IMR-90 (cell line): Measurements from ENCODE around the gene SLC37A4. TPM values are rescaled to one million over a fixed set of nuclear protein-coding genes. Genes with fewer than 3 reads are reported as not detected.

Experiments used
- ATAC-seq: fragments of 200-7000 bp; cut with Tn5 transposase; 2 replicates; pipeline ENCODE4 v1.9.1; 2020; ENCODE audit warnings: low read depth, mild to moderate bottlenecking, moderate library complexity
- BruUV-seq: library from RNA; stranded (reverse); fragments of 400-500 nt; replicated peaks from 2 replicates; lab custom pipeline; 2021; lab: Mats Ljungman, UMichigan
- CTCF ChIA-PET: fragments of 300-600 bp; formaldehyde crosslinking; extraction: SDS; loops from one replicate; lab custom pipeline; 2021; ENCODE audit warnings: antibody characterized with exemption; lab: Yijun Ruan, JAX
- POLR2A ChIA-PET: fragments of 300-600 bp; sonication (Branson Sonifier 250); formaldehyde crosslinking; loops from one replicate; lab custom pipeline; 2022; ENCODE audit warnings: antibody characterized with exemption; ENCODE audit not compliant: unreplicated experiment; lab: Charles Lee
- DNase-seq: peaks from one replicate; pipeline ENCODE4 v3.0.0; 2013
- H2AFZ ChIP-seq: replicated peaks from 2 replicates; pipeline ENCODE3; 2013; ENCODE audit warnings: low read length, mild to moderate bottlenecking; ENCODE audit not compliant: poor library complexity
- H2AK5ac ChIP-seq: 2 replicates; pipeline ENCODE4 v1.6.1; 2013; ENCODE audit warnings: low read depth, low read length, inconsistent platforms
- H2AK9ac ChIP-seq: replicated peaks from 2 replicates; pipeline ENCODE3; 2013; ENCODE audit warnings: mild to moderate bottlenecking, low read depth, low read length, moderate library complexity; ENCODE audit not compliant: poor library complexity
- H2BK120ac ChIP-seq: 2 replicates; pipeline ENCODE4 v1.6.1; 2013; ENCODE audit warnings: low read depth, low read length, inconsistent platforms
- H2BK15ac ChIP-seq: 3 replicates; pipeline ENCODE4 v1.6.1; 2013; ENCODE audit warnings: low read depth, low read length, inconsistent platforms
- H2BK20ac ChIP-seq: 2 replicates; pipeline ENCODE4 v1.6.1; 2013; ENCODE audit warnings: low read depth, mild to moderate bottlenecking, inconsistent platforms, low read length, moderate library complexity
- H2BK5ac ChIP-seq: 2 replicates; pipeline ENCODE4 v1.6.1; 2013; ENCODE audit warnings: mild to moderate bottlenecking, low read depth, low read length, inconsistent platforms; ENCODE audit not compliant: poor library complexity, severe bottlenecking
- H3K14ac ChIP-seq: replicated peaks from 2 replicates; pipeline ENCODE4 v1.6.1; 2013; ENCODE audit warnings: low read depth, low read length, inconsistent platforms
- H3K18ac ChIP-seq: 2 replicates; pipeline ENCODE4 v1.6.1; 2013; ENCODE audit warnings: low read depth, low read length, control low read depth
- H3K23ac ChIP-seq: 2 replicates; pipeline ENCODE4 v1.6.1; 2013; ENCODE audit warnings: low read depth, low read length, inconsistent platforms
- H3K27ac ChIP-seq: 2 replicates; pipeline ENCODE4 v1.5.1; 2013; ENCODE audit warnings: mild to moderate bottlenecking, control low read depth, low read length; ENCODE audit not compliant: insufficient read depth
- H3K27me3 ChIP-seq: 2 replicates; pipeline ENCODE4 v1.6.1; 2013; ENCODE audit warnings: low read length; ENCODE audit not compliant: control insufficient read depth, insufficient read depth
- H3K36me3 ChIP-seq: 2 replicates; pipeline ENCODE4 v1.6.1; 2013; ENCODE audit warnings: low read length, mixed read lengths; ENCODE audit not compliant: control insufficient read depth, insufficient read depth
- H3K4ac ChIP-seq: 2 replicates; pipeline ENCODE4 v1.6.1; 2013; ENCODE audit warnings: low read depth, low read length, inconsistent platforms
- H3K4me1 ChIP-seq: 2 replicates; pipeline ENCODE4 v1.6.1; 2013; ENCODE audit warnings: low read length, mixed read lengths; ENCODE audit not compliant: control insufficient read depth, insufficient read depth
- H3K4me2 ChIP-seq: 2 replicates; pipeline ENCODE4 v1.6.1; 2013; ENCODE audit warnings: low read depth, mild to moderate bottlenecking, control low read depth, low read length, moderate library complexity
- H3K4me3 ChIP-seq: 2 replicates; pipeline ENCODE4 v1.5.1; 2013; ENCODE audit warnings: low read depth, mild to moderate bottlenecking, control low read depth, low read length, moderate library complexity; ENCODE audit not compliant: insufficient read depth
- H3K56ac ChIP-seq: 2 replicates; pipeline ENCODE4 v1.6.1; 2013; ENCODE audit warnings: low read length, inconsistent platforms; ENCODE audit not compliant: insufficient read depth; ENCODE audit errors: extremely low read depth
- H3K79me1 ChIP-seq, 2 experiments: 2 replicates each; pipeline ENCODE4 v1.6.1; 2013; ENCODE audit warnings: low read length in 2 of 2, inconsistent platforms in 1 of 2, low read depth in 1 of 2
- H3K9ac ChIP-seq: 2 replicates; pipeline ENCODE4 v1.6.1; 2013; ENCODE audit warnings: low read depth, low read length, control low read depth
- H3K9me1 ChIP-seq: 2 replicates; pipeline ENCODE4 v1.6.1; 2013; ENCODE audit warnings: low read length, inconsistent platforms; ENCODE audit not compliant: insufficient read depth
- H3K9me3 ChIP-seq: 2 replicates; pipeline ENCODE4 v1.6.1; 2013; ENCODE audit warnings: low read length; ENCODE audit not compliant: control insufficient read depth, insufficient read depth
- H4K20me1 ChIP-seq: 2 replicates; pipeline ENCODE4 v1.6.1; 2013; ENCODE audit warnings: low read length, inconsistent platforms; ENCODE audit not compliant: insufficient read depth
- H4K5ac ChIP-seq: 2 replicates; pipeline ENCODE4 v1.6.1; 2013; ENCODE audit warnings: mild to moderate bottlenecking, low read depth, low read length, control low read depth
- H4K8ac ChIP-seq, 2 experiments: 2 replicates each; pipeline ENCODE4 v1.6.1; 2013; ENCODE audit warnings: low read depth in 2 of 2, low read length in 2 of 2, control low read depth in 1 of 2, inconsistent platforms in 1 of 2
- H4K91ac ChIP-seq: 2 replicates; pipeline ENCODE4 v1.6.1; 2013; ENCODE audit warnings: low read depth, low read length, inconsistent platforms; ENCODE audit not compliant: insufficient read depth
- BHLHE40 ChIP-seq: fragments of 150-350 bp; IDR thresholded peaks from 2 replicates; pipeline ENCODE4 v1.6.1; 2016; ENCODE audit warnings: mild to moderate bottlenecking, low read depth, low read length
- CEBPB ChIP-seq: IDR thresholded peaks from 2 replicates; pipeline ENCODE4 v1.6.1; 2012; ENCODE audit warnings: low read depth, low read length, improper control_type of control experiment
- CHD1 ChIP-seq: IDR thresholded peaks from 2 replicates; pipeline ENCODE4 v1.6.1; 2012; ENCODE audit warnings: low read depth, low read length, improper control_type of control experiment
- CTCF ChIP-seq: conservative IDR thresholded peaks from 2 replicates; pipeline ENCODE4 v1.5.1; 2012; ENCODE audit warnings: mild to moderate bottlenecking, low read depth, low read length, improper control_type of control experiment
- ELK1 ChIP-seq: fragments of 150-350 bp; IDR thresholded peaks from 2 replicates; pipeline ENCODE4 v1.6.1; 2016; ENCODE audit warnings: low read depth, mild to moderate bottlenecking, low read length, moderate library complexity, borderline replicate concordance
- MAZ ChIP-seq: IDR thresholded peaks from 2 replicates; pipeline ENCODE4 v1.6.1; 2012; ENCODE audit warnings: low read depth, mild to moderate bottlenecking, low read length, improper control_type of control experiment, moderate library complexity, borderline replicate concordance
- NFE2L2 ChIP-seq: fragments of 150-350 bp; IDR thresholded peaks from 2 replicates; pipeline ENCODE4 v1.6.1; 2016; ENCODE audit warnings: low read depth, mild to moderate bottlenecking, low read length
- RAD21 ChIP-seq: IDR thresholded peaks from 2 replicates; pipeline ENCODE4 v1.6.1; 2012; ENCODE audit warnings: low read length, improper control_type of control experiment
- RFX5 ChIP-seq: IDR thresholded peaks from 2 replicates; pipeline ENCODE4 v1.8.0; 2012; ENCODE audit warnings: low read depth, mild to moderate bottlenecking, low read length, moderate library complexity
- USF2 ChIP-seq: fragments of 150-350 bp; IDR thresholded peaks from 2 replicates; pipeline ENCODE4 v1.6.1; 2017; ENCODE audit warnings: mild to moderate bottlenecking, antibody characterized with exemption, low read length, low read depth
- WGBS, 2 experiments: methylation state at CpG; one replicate each; pipeline versions ENCODE4 v1.1.5 to v1.1.7; 2013; ENCODE audit warnings: missing lambda C conversion rate in 2 of 2; ENCODE audit not compliant: insufficient read length in 1 of 2; ENCODE audit errors: extremely low coverage in 2 of 2; 5-methylcytosine and 5-hydroxymethylcytosine counted together
- dilution Hi-C: fragments of 300-500 bp; cut with HindIII; formaldehyde crosslinking; loops from one replicate; pipeline ENCODE4 v1.14.3; 2018; ENCODE audit warnings: low sequenced_read_pairs; ENCODE audit not compliant: unreplicated experiment
- in situ Hi-C: fragments of 300-500 bp; cut with MboI; formaldehyde crosslinking; loops from 3 replicates; pipeline ENCODE4 v1.14.3; 2019; ENCODE audit warnings: low sequenced_read_pairs, inconsistent platforms, mixed read lengths
- intact Hi-C: fragments of 100-400 bp; cut with micrococcal nuclease; formaldehyde crosslinking; loops from 2 replicates; pipeline ENCODE4 v1.10.0; 2022
- polyA plus RNA-seq, 3 experiments: library from polyadenylated mRNA; depleted of rRNA; stranded (reverse); fragments of >200 nt; gene quantifications; 2 replicates each; pipeline ENCODE4 v1.2.3, GENCODE V29; 2012; ENCODE audit warnings: low replicate concordance in 1 of 3
- total RNA-seq: library from RNA; depleted of rRNA; stranded (reverse); fragments of >200 nt; gene quantifications from 2 replicates; pipeline ENCODE4 v1.2.3, GENCODE V29; 2012

The SLC37A4 gene
- total and polyA plus RNA-seq, 2 of the 4 experiments (the other 2 are of a cell fraction), result 7.5 to 14.3 TPM

- Histone ChIP-seq H3K18ac (no peak overlapping the region), H4K91ac (no peak overlapping the region), H2BK20ac (no peak overlapping the region), H2AK5ac (no peak overlapping the region), H3K4me1 (no peaks in the 10 kb centered on the region), H2BK120ac (no peak overlapping the region), H4K5ac (no peak overlapping the region), H3K14ac (no peak overlapping the region), H3K27ac (no peak overlapping the region), H3K9me1 (no peaks in the 10 kb centered on the region), H4K8ac (no peak overlapping the region), H3K23ac (no peak overlapping the region), H2AK9ac (no peak overlapping the region), H2BK15ac (no peak overlapping the region), H3K4ac (no peak overlapping the region), H3K9me3 (no peaks in the 10 kb centered on the region), H3K36me3 (no peaks in the 10 kb centered on the region; the same call in 1 of the 2 replicates), H2BK5ac (no peak overlapping the region), H3K4me3 (no peak overlapping the region), H3K79me1 (peaks cover 2 to 16% of the 10 kb centered on the region in 2 experiments; a peak in 2 of 4 replicates), H3K4me2 (no peak overlapping the region), H3K27me3 (no peaks in the 10 kb centered on the region), H2AFZ (no peak overlapping the region), H4K20me1 (no peaks in the 10 kb centered on the region), H3K56ac (no peak overlapping the region), H3K9ac (no peak overlapping the region)
- no peak for TF ChIP-seq MAZ
- no peak for TF ChIP-seq BHLHE40
- TF ChIP-seq CEBPB, result no peak
- no peak for TF ChIP-seq ELK1
- TF ChIP-seq CTCF, result no peak
- no peak for TF ChIP-seq USF2
- TF ChIP-seq NFE2L2, result no peak
- TF ChIP-seq RAD21, result no peak
- TF ChIP-seq CHD1, result no peak
- TF ChIP-seq RFX5, result no peak
- ChIA-PET CTCF (no interaction called here), POLR2A (interaction anchor here (0.5 kb wide), 1 partner anchor 14 kb away, joined by 3 read pairs; the partner anchor contains the start of gene RPS25)
- ATAC-seq (no peak), DNase-seq (no peak)
- BruUV-seq, result no TSS peak
- 93% methylated on average over 3 of the region's 9 CpGs; no CpG with 5 or more reads in 1 of the 2 experiments for WGBS, 2 experiments
- dilution Hi-C loops, result no loop called here
- in situ Hi-C loops, result no loop called here
- intact Hi-C loops, result no loop called here
Measured at GRCh38 chr11:119031912-119032280, 1.2 kb upstream of the SLC37A4 start.
